ENCODE data around the gene TTC28.

TTC28 gene

DNA sequence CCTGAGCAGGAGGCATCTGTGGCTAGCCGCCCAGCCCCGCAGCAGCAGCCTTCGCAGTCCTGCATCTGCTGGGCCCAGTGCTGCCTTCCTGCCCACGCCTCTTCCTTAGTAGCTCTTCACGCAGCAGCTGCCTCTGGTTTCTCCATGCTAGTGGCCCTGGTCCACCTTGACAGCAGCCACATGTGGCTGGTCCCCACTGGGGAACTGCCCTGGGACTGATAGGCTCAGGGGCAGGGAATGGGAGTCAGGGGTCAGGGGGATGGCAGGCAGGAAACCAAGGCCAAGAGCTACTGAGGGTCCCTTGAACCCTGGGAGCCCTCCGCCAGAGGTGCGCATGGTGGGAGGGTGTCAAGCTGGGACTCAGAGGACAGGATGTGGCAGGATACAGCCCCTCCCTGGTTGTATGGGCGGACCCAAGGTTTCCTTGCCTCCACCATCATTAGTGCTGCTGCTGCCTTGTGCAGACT, 661.1 kb downstream of the TTC28 start:
- WGBS, 2 experiments: 94 to 96% methylated on average over 8 of the region's 8 CpGs
- no peaks in the 10 kb centered on the region for H3K36me3 ChIP-seq (ENCODE audit: control insufficient read depth, insufficient read depth, low read length)
- H3K9me3 ChIP-seq (ENCODE audit: control insufficient read depth, low read length): no peaks in the 10 kb centered on the region
- H3K27me3 ChIP-seq (ENCODE audit: control insufficient read depth, insufficient read depth, low read length, poor library complexity, severe bottlenecking): no peaks in the 10 kb centered on the region
- no peak overlapping the region for H3K4me3 ChIP-seq (ENCODE audit: insufficient read depth, low read depth, low read length)
- no peak overlapping the region for H3K27ac ChIP-seq (ENCODE audit: insufficient read depth, low read depth, low read length, poor library complexity, severe bottlenecking)
- H3K4me1 ChIP-seq (ENCODE audit: control insufficient read depth, insufficient read depth, low read length): peaks cover 45% of the 10 kb centered on the region

DNA sequence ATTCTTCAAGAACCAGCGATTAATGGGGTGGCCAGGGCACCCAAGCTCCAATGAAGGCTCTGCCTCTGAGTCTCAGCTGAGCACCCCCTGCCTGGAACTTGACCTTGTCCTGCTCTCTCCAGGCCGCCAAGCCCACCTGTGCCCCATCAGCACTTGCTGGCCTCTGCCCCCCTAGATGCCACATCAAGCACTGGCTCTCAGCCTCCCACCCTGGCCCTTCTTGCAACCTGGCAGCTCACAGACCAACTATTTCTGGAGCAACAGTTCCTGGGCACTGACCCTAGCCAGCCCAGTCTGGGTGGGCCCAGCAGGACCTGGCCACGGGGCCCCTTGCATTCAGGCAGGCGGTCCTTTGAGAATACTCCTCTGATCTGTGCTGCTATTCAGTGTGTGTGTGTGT, 661.8 kb downstream of the TTC28 start:
- Histone ChIP-seq H3K9me3 (ENCODE audit: control insufficient read depth, low read length) (no peaks in the 10 kb centered on the region), H3K27me3 (ENCODE audit: control insufficient read depth, insufficient read depth, low read length, poor library complexity, severe bottlenecking) (no peaks in the 10 kb centered on the region), H3K27ac (ENCODE audit: insufficient read depth, low read depth, low read length, poor library complexity, severe bottlenecking) (no peak overlapping the region), H3K4me1 (ENCODE audit: control insufficient read depth, insufficient read depth, low read length) (peaks cover 45% of the 10 kb centered on the region), H3K4me3 (ENCODE audit: insufficient read depth, low read depth, low read length) (no peak overlapping the region), H3K36me3 (ENCODE audit: control insufficient read depth, insufficient read depth, low read length) (no peaks in the 10 kb centered on the region)
- WGBS, 2 experiments: 83% methylated on average over 4 of the region's 4 CpGs

DNA sequence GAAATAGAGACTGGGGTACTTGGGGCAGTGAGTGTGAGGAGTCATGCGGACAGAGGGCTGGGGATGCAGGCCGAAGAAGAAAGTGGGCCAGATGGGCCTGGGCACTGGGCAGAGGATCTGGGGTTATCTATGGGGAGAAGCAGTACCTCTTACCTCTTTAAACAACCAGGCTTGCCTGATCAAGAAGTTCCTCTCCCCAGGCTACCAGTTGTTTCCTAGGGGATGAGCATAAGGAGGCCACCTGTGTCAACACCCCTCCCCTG, 662.2 kb downstream of the TTC28 start:
- WGBS, 2 experiments: 98 to 100% methylated on average over 2 of the region's 2 CpGs
- H3K27me3 ChIP-seq (ENCODE audit: control insufficient read depth, insufficient read depth, low read length, poor library complexity, severe bottlenecking): no peaks in the 10 kb centered on the region
- H3K27ac ChIP-seq (ENCODE audit: insufficient read depth, low read depth, low read length, poor library complexity, severe bottlenecking): no peak overlapping the region
- peaks cover 45% of the 10 kb centered on the region for H3K4me1 ChIP-seq (ENCODE audit: control insufficient read depth, insufficient read depth, low read length)
- H3K9me3 ChIP-seq (ENCODE audit: control insufficient read depth, low read length): no peaks in the 10 kb centered on the region
- H3K36me3 ChIP-seq (ENCODE audit: control insufficient read depth, insufficient read depth, low read length): no peaks in the 10 kb centered on the region
- no peak overlapping the region for H3K4me3 ChIP-seq (ENCODE audit: insufficient read depth, low read depth, low read length)

DNA sequence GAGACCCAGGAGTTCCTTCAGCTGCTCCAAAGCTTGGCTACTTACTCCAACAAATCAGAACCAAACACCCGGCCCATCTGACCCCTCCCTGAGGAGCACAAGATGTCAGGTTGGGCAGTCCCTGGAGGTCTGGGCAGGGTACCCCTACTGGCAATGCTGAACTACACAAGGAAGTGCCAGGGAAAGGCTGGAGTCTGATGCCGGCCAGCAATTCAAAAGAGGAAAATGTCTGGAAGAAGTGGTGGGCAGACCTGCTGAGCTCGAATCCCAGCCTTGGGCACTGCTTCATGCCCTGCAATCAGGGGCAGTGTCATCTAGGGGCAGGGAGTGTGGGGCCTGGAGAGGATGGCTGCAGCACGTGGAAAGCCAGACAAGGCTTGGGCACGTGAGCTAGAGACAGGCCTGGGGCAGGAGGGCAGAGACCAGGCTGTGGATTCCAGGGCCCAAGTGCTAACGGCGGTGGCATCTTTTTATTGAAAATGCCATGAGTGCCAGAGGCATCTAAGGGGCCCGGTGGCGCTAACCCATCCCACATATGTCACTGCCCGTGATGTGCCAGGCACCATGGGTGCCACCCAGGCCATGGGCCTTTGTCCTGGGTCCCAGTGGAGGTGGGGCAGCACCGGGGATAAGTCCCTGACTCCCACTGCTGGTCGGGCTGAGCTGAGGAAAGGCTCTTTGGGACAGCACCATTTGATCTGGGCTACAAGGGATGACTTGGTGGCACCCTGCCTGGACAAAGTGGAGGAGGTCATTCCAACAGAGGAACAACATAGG, 662.7 kb downstream of the TTC28 start:
- Histone ChIP-seq H3K27ac (ENCODE audit: insufficient read depth, low read depth, low read length, poor library complexity, severe bottlenecking) (no peak overlapping the region), H3K36me3 (ENCODE audit: control insufficient read depth, insufficient read depth, low read length) (no peaks in the 10 kb centered on the region), H3K4me1 (ENCODE audit: control insufficient read depth, insufficient read depth, low read length) (peaks cover 45% of the 10 kb centered on the region), H3K4me3 (ENCODE audit: insufficient read depth, low read depth, low read length) (no peak overlapping the region), H3K27me3 (ENCODE audit: control insufficient read depth, insufficient read depth, low read length, poor library complexity, severe bottlenecking) (no peaks in the 10 kb centered on the region), H3K9me3 (ENCODE audit: control insufficient read depth, low read length) (no peaks in the 10 kb centered on the region)
- WGBS, 2 experiments: 95% methylated on average over 12 of the region's 12 CpGs

DNA sequence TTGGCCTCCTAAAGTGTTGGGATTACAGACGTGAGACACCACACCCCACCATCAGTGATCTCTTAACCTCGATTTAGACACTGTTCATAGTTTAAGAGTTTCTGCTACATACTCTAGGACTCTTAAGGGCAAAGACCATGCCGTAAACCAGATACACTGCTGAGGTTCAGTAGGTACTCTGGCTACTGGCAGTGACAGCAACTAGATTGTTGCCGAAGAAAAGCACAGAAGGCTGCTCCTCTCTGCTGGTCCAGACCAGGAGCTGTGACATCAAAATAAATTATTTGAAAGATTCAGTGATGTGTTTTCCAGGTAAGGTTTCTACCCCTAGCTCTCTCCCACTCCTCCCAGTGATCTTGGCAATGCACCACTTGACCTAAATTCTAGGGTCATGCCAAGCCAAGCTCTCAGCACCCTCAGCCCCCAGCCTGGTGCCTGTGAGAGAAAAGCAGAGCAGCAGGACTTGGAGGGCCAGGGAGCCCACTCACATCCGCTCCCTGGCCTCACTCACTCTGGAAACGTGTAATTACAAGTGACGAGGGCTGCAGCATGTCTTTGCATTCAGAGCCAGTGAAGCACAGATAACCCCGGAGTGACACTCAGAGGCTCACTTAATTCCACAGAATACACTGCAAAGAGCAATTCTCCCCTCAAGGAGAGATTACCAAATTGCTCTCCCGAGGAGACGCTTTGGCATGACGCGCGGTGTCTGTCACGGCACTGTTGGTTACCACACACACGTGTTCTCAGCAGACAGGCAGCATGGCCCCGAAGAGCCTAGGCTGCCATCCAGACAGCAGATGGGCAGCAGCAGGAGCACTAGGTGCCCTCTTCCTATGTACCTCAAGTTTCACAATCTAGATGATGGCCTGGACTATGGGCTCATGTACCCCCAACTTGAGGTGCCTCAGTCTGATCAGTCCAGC, 663.7 kb downstream of the TTC28 start:
- no peaks in the 10 kb centered on the region for H3K27me3 ChIP-seq (ENCODE audit: control insufficient read depth, insufficient read depth, low read length, poor library complexity, severe bottlenecking)
- H3K36me3 ChIP-seq (ENCODE audit: control insufficient read depth, insufficient read depth, low read length): no peaks in the 10 kb centered on the region
- H3K9me3 ChIP-seq (ENCODE audit: control insufficient read depth, low read length): no peaks in the 10 kb centered on the region
- no peak overlapping the region for H3K4me3 ChIP-seq (ENCODE audit: insufficient read depth, low read depth, low read length)
- WGBS, 2 experiments: 90 to 92% methylated on average over 16 of the region's 16 CpGs
- H3K27ac ChIP-seq (ENCODE audit: insufficient read depth, low read depth, low read length, poor library complexity, severe bottlenecking): no peak overlapping the region
- peaks cover 40% of the 10 kb centered on the region for H3K4me1 ChIP-seq (ENCODE audit: control insufficient read depth, insufficient read depth, low read length)

DNA sequence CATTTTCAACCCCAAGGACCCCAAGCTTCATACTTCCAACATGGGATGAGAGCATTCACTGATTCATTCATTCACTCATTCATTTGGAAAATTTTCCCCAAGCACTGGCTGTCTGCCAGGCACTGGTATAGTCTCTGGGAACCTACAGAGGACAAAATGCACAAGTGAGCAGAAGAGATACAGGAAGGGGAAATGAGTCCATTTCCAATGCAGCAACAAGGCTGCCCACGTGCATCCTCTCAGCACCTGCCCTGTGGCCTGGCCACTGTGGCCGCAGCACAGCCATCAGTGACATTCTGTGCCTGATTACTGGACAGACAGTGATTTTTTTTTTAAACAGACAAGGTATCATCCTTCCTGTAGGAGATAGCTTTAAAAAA, 664.6 kb downstream of the TTC28 start:
- H3K27ac ChIP-seq (ENCODE audit: insufficient read depth, low read depth, low read length, poor library complexity, severe bottlenecking): no peak overlapping the region
- no peaks in the 10 kb centered on the region for H3K9me3 ChIP-seq (ENCODE audit: control insufficient read depth, low read length)
- 94 to 96% methylated on average over 2 of the region's 2 CpGs for WGBS, 2 experiments
- H3K36me3 ChIP-seq (ENCODE audit: control insufficient read depth, insufficient read depth, low read length): no peaks in the 10 kb centered on the region
- H3K27me3 ChIP-seq (ENCODE audit: control insufficient read depth, insufficient read depth, low read length, poor library complexity, severe bottlenecking): no peaks in the 10 kb centered on the region
- peaks cover 32% of the 10 kb centered on the region for H3K4me1 ChIP-seq (ENCODE audit: control insufficient read depth, insufficient read depth, low read length)
- no peak overlapping the region for H3K4me3 ChIP-seq (ENCODE audit: insufficient read depth, low read depth, low read length)

DNA sequence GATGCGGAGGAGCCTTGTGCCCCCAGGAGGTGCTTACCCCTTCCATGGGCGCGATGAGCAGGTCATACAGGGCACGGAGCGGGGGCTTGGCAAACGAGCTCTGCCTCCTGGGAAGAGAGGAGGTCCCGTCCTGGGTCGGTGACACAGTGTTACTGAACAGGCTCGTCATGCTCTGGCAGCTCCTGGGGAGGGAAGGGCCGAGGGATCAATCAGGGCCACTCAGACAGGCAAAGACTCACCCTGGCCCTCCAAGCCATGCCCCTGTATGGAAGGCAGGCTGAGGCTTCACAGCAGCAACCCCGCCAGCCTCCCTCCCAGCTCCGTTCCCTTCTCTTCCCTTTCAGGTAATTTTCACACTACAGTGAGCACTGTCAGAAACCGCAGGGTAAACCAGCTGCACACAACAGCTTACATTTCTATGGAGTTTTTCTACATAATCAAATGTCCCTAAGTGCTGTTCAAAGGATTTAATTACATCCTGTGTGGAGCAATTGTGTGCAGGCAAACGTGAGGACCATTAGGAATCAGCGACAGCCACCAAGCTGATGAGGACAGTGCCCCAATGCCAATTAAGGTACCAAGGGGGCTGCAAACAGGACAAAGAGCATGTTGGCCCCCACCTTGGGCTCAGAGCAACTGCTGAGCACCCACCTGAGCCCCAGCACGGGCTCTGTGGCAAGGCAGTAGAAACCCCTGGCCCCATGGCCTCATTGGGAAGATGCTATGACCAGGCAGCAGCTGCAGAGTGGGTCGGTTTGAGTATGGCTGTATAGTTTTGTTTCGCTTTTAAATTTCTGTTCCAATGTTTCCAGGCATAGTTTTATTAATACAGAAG, 665.2 kb downstream of the TTC28 start:
- no peak overlapping the region for H3K27ac ChIP-seq (ENCODE audit: insufficient read depth, low read depth, low read length, poor library complexity, severe bottlenecking)
- H3K4me3 ChIP-seq (ENCODE audit: insufficient read depth, low read depth, low read length): no peak overlapping the region
- no peaks in the 10 kb centered on the region for H3K9me3 ChIP-seq (ENCODE audit: control insufficient read depth, low read length)
- no peaks in the 10 kb centered on the region for H3K27me3 ChIP-seq (ENCODE audit: control insufficient read depth, insufficient read depth, low read length, poor library complexity, severe bottlenecking)
- peaks cover 26% of the 10 kb centered on the region for H3K4me1 ChIP-seq (ENCODE audit: control insufficient read depth, insufficient read depth, low read length)
- no peaks in the 10 kb centered on the region for H3K36me3 ChIP-seq (ENCODE audit: control insufficient read depth, insufficient read depth, low read length)
- WGBS, 2 experiments: 65% methylated on average over 18 of the region's 18 CpGs

DNA sequence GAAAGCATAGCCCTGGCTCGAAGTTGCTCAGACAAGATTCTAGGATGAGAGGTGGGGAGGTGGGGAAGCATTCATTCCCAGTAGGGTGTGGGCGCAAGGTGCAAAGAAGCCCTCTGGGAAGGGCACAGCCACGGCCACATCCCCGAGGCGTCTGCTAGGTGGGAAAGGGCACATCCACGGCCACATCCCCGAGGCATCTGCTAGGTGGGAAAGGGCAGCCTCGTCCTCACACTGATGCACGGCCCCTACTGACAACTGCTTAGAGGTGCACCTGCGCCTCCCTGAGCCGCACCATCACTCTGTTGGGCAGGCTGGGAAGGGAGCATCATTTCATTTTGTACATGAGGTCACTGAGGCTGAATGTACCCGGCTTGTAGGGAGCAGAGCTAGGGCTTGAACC, 666.0 kb downstream of the TTC28 start:
- Histone ChIP-seq H3K9me3 (ENCODE audit: control insufficient read depth, low read length) (no peaks in the 10 kb centered on the region), H3K27ac (ENCODE audit: insufficient read depth, low read depth, low read length, poor library complexity, severe bottlenecking) (no peak overlapping the region), H3K36me3 (ENCODE audit: control insufficient read depth, insufficient read depth, low read length) (no peaks in the 10 kb centered on the region), H3K4me1 (ENCODE audit: control insufficient read depth, insufficient read depth, low read length) (peaks cover 26% of the 10 kb centered on the region), H3K4me3 (ENCODE audit: insufficient read depth, low read depth, low read length) (no peak overlapping the region), H3K27me3 (ENCODE audit: control insufficient read depth, insufficient read depth, low read length, poor library complexity, severe bottlenecking) (no peaks in the 10 kb centered on the region)
- WGBS, 2 experiments: 94% methylated on average over 12 of the region's 12 CpGs

DNA sequence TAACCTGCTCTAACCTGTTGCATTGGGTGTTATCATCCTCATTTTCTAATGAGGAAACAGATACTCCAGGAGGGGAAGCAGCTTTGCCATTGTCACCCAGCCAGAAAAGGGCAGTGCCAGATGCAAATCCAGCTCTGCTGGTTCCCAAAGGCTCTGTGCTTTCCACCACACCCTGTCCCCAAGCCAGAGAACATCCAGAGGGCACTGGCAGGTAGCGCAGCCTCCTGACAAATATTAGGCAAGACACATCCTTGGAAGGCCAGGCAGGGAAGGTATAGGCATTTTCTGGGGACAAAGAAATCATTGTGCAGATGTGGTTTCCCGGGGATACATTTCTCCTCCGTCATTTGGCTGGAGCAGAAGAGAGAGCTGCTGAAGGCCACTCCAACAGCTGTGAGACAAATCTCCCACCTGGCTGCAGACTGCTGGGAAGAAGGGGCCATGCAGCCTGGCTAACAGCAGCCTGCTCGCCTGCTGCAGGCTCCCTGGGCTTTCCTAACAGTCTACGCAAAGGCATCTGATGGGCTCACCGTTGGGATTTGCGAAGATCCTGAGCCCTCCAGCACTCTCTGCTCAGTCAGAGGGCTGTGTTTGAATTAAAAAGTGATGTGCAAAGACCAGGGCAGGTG, 666.7 kb downstream of the TTC28 start:
- H3K36me3 ChIP-seq (ENCODE audit: control insufficient read depth, insufficient read depth, low read length): no peaks in the 10 kb centered on the region
- 84 to 91% methylated on average over 7 of the region's 7 CpGs for WGBS, 2 experiments

More for the DNA sequence above, 666.7 kb downstream of the TTC28 start:
- no peaks in the 10 kb centered on the region for H3K9me3 ChIP-seq (ENCODE audit: control insufficient read depth, low read length)
- no peak overlapping the region for H3K27ac ChIP-seq (ENCODE audit: insufficient read depth, low read depth, low read length, poor library complexity, severe bottlenecking)
- no peaks in the 10 kb centered on the region for H3K27me3 ChIP-seq (ENCODE audit: control insufficient read depth, insufficient read depth, low read length, poor library complexity, severe bottlenecking)
- H3K4me1 ChIP-seq (ENCODE audit: control insufficient read depth, insufficient read depth, low read length): peaks cover 26% of the 10 kb centered on the region
- H3K4me3 ChIP-seq (ENCODE audit: insufficient read depth, low read depth, low read length): no peak overlapping the region

Data from ectodermal cell (in vitro differentiated cells).